ENCODE data around the gene C1QL2.

Gene C1QL2

DNA sequence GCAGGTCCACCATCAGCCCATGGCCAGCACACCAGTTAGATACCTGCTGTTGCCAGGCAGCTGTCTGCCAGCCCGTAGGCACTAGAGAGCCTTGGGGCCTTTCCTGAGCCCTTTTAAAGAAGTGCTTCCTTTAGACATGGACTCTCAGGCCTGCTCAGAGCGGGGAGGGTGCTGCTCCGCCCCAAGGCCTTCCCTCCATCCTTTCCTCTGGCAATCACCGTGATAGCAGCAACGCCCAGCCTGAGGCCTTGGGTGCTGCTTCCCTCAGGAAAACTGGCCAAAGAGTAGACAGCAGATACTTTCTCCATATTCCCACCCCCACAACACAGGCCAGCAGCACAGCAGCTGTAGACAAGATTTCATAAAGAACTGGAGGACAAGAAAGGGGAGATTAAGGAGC is 22.3 kb upstream of the C1QL2 start:
- POLR2A ChIA-PET: no interaction called here
- no peak for TF ChIP-seq CTCF (IDR thresholded peaks at IDR 0.05; ENCODE audit: control extremely low read depth, extremely low read depth, low read depth, missing control alignments)
- CTCF ChIA-PET: no interaction called here
- DNase-seq (ENCODE audit: extremely low spot score): no peak

DNA sequence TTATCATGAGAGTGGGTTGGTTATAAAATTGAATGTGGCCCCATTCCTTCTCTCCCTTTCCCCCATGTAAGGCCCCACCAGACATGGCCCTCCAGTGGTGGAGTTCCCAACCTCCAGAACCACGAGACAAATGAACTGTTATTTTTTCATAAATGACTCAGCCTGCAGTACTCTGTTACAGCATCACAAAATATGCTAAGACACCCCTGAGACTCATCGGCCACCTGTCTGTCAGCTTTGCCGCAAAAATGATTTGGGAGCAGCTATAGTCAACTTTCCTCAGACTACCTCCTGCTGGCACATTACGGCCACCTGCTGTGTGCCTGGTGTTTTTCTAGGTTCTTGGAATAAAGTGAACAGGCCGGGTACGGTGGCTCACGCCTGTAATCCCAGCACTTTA is 21.4 kb upstream of the C1QL2 start:
- POLR2A ChIA-PET: no interaction called here
- DNase-seq (ENCODE audit: extremely low spot score): no peak
- TF ChIP-seq CTCF (IDR thresholded peaks at IDR 0.05; ENCODE audit: control extremely low read depth, extremely low read depth, low read depth, missing control alignments): no peak
- CTCF ChIA-PET: interaction anchor here (1.3 kb wide), 1 partner anchor 85 kb away, joined by 4 read pairs; no protein-coding TSS in a partner anchor

DNA sequence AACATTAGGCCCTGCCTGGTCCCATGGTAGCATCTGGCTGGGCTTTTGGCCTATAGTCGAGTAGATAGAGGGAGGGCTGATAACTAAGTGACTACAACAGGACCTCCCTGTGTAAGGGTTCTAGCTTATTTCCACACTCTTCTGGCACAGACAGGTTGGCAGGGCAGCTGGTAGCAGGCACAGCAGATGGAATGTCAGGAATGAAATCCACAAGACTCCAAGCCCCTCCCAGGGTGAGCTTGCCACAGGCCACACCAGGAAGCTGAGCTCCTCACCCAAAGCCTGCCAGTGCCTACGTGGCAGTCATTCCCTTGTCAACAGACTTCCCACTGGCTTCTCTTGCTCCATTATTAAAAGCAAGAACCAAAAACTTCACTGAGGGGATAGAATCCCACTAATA is 20.7 kb upstream of the C1QL2 start:
- CTCF ChIA-PET: interaction anchor here (1.3 kb wide), 1 partner anchor 85 kb away, joined by 4 read pairs; no protein-coding TSS in a partner anchor

DNA sequence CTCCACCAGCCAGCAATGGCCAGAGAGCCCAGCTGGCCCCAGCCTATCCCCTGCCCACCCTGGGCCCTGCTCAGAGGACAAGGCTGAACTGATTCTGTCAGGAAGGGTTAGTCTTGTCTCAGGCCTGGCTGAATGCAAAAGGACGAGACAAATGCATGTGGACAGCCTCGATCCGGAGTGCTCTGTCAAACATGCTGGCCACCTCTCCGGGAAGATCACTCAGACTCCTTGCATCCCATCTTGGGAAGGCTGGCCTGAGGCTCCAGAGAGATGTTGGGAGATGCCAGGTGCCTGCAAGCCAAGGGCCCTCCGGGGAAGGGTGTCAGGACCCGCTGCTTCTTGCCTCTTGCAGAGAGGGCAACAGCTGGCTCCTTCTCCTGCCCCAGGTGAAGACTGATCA is 20.2 kb upstream of the C1QL2 start:
- no peak for TF ChIP-seq CTCF (IDR thresholded peaks at IDR 0.05; ENCODE audit: control extremely low read depth, extremely low read depth, low read depth, missing control alignments)
- CTCF ChIA-PET: interaction anchor here (1.3 kb wide), 1 partner anchor 86 kb away, joined by 4 read pairs; no protein-coding TSS in a partner anchor
- POLR2A ChIA-PET: no interaction called here
- DNase-seq (ENCODE audit: extremely low spot score): no peak

More for the DNA sequence above, 20.7 kb upstream of the C1QL2 start:
- no peak for DNase-seq (ENCODE audit: extremely low spot score)
- POLR2A ChIA-PET: no interaction called here
- TF ChIP-seq CTCF (IDR thresholded peaks at IDR 0.05; ENCODE audit: control extremely low read depth, extremely low read depth, low read depth, missing control alignments): no peak

- ChIA-PET CTCF (no interaction called here), POLR2A (no interaction called here)
- no peak for TF ChIP-seq CTCF (IDR thresholded peaks at IDR 0.05; ENCODE audit: control extremely low read depth, extremely low read depth, low read depth, missing control alignments)
- DNase-seq (ENCODE audit: extremely low spot score): no peak
Observed at GRCh38 chr2:119177838-119178190, 19.3 kb upstream of the C1QL2 start.

GRCh38 chr2:119177171-119177837 is 18.8 kb upstream of the C1QL2 start:
- no peak for TF ChIP-seq CTCF (IDR thresholded peaks at IDR 0.05; ENCODE audit: control extremely low read depth, extremely low read depth, low read depth, missing control alignments)
- no peak for DNase-seq (ENCODE audit: extremely low spot score)
- CTCF ChIA-PET: interaction anchor here (3.4 kb wide), 1 partner anchor 296 kb away, joined by 19 read pairs; no protein-coding TSS in a partner anchor
- POLR2A ChIA-PET: no interaction called here
